IPS-18c (cell line): ENCODE measurements around the gene ADAM21.
"Not testable (repeated sequence)": the region's sequence is repeated elsewhere in the genome, so short reads cannot be mapped to it uniquely, and the experiment has no call there.

Experiments used
- H3K4me3 ChIP-seq: 2 replicates; pipeline ENCODE4 v1.7.0; 2013; ENCODE audit warnings: low read depth, mild to moderate bottlenecking, low read length, moderate library complexity; ENCODE audit not compliant: insufficient read depth
- H3K9me3 ChIP-seq: one replicate; pipeline ENCODE4 v1.6.1; 2013; ENCODE audit warnings: mild to moderate bottlenecking, low read length, moderate library complexity; ENCODE audit not compliant: control insufficient read depth, insufficient read depth

Gene ADAM21

GRCh38 chr14:70451874-70452273 is at the start of gene ADAM21:
TSS of gene ADAM21 (plus strand) at chr14:70452174. CDS start at chr14:70457500, 5,326 bp downstream.
- H3K9me3 ChIP-seq: no peaks in the 10 kb centered on the region
- no peak within 1 kb of the TSS for H3K4me3 ChIP-seq

DNA sequence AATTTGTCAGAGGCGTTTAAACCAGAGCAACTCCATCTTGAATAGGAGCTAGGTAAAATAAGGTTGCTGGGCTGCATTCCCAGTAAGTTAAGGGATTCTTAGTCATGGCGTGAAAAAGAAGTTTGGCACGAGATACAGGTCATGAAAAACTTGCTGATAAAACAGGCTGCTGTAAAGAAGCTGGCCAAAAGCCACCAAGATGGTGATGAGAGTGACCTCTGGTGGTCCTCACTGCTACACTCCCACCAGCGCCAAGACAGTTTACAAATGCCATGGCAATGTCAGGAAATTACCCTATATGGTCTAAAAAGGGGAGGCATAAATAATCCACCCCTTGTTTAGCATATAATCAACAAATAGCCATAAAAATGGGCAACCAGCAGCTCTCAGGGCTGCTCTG is 48.6 kb upstream of the ADAM21 start:
- not testable (repeated sequence) for H3K4me3 ChIP-seq

GRCh38 chr14:70406216-70406615 is 45.8 kb upstream of the ADAM21 start:
- not testable (repeated sequence) for H3K9me3 ChIP-seq, H3K4me3 ChIP-seq

More for the DNA sequence above, 48.6 kb upstream of the ADAM21 start:
- H3K9me3 ChIP-seq: not testable (repeated sequence)

DNA sequence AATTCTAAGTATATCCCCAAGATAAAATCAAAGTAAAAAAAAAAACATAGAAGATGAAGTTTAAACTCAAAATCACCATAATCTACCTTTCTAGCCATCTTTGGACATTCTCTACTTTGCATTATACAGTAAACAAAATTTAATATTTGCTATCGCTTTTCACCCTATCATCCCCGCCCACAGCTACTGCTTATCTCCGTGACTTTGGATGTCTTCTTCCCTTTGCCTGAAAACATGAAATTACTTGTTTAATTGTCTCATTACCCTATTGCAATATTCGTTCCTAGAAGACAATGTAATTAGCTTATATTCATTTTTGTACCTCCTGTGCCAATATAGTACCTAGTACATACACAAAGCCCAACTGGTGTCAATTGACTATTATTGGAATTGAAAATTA is 44.4 kb upstream of the ADAM21 start:
- Histone ChIP-seq H3K9me3 (no peaks in the 10 kb centered on the region), H3K4me3 (no peak overlapping the region)

DNA sequence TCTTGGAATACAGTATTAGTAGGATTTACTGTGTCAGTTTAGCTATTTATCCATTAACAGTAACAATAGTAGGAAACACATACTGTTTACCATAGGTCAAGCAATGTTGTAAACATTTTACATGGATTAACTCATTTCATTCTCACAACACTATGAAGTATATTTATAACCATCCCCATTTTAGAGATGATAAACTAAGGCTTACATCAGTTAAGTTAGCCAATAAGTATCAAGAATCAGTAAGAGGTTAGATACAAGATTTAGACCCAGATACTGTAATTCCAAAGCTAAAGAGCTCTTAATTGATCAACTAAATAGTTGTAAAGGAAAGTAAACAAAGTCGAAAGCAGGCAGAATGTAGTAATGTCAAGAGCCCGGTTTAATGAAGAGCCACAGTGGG is 36.2 kb upstream of the ADAM21 start:
- Histone ChIP-seq H3K4me3 (peak overlapping the region; percentile 92; the same call in 1 of the 2 replicates), H3K9me3 (peaks cover 2% of the 10 kb centered on the region)

DNA sequence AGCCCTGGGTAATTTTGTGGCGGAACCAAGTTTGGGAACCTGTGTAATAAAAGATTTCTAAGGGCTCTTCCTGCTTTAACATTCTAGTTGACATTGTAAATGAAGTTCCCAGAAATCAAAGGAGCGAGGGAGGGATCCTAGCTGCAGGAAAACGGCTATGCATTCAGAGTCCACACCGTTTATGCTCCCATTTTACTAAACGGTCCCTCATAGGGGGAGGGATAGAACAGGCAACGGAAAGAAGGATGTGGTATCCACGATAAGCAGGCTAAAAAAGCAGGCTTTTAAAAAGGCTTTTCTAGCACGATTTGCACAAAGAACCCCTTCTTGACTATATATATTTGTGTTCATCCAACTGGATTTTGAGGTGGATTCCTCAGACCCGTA is 35.6 kb upstream of the ADAM21 start:
- Histone ChIP-seq H3K4me3 (peak overlapping the region; percentile 92), H3K9me3 (peaks cover 2% of the 10 kb centered on the region)

- Histone ChIP-seq H3K9me3 (peaks cover 2% of the 10 kb centered on the region), H3K4me3 (peak within 1 kb of the TSS; percentile 92)
Observed at GRCh38 chr14:70416725-70417349, 35.1 kb upstream of the ADAM21 start, which contains the start of gene SYNJ2BP. TSS of gene SYNJ2BP (minus strand) at chr14:70417090. CDS start at chr14:70416963, 127 bp downstream.

GRCh38 chr14:70419270-70419931 is 32.6 kb upstream of the ADAM21 start:
- H3K9me3 ChIP-seq, H3K4me3 ChIP-seq: not testable (repeated sequence)

DNA sequence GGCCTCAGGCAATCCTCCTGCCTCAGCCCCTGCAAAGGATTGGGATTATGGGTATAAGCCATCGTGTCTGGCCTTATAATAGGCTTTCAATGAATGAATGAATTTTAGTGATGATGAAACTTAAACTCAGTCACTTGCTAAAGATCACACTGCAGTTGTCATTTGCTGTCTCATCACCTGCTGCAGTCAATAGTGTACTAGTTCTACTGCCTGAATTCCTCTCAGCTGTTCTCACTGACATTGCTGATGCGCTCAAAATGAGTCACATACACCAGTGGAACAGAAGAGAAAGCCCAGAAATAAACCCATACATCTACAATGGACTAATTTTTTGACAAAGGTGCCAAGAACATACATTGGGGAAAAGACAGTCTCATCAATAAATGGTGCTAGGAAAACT is 29.4 kb upstream of the ADAM21 start:
- H3K9me3 ChIP-seq: no peaks in the 10 kb centered on the region
- no peak overlapping the region for H3K4me3 ChIP-seq

DNA sequence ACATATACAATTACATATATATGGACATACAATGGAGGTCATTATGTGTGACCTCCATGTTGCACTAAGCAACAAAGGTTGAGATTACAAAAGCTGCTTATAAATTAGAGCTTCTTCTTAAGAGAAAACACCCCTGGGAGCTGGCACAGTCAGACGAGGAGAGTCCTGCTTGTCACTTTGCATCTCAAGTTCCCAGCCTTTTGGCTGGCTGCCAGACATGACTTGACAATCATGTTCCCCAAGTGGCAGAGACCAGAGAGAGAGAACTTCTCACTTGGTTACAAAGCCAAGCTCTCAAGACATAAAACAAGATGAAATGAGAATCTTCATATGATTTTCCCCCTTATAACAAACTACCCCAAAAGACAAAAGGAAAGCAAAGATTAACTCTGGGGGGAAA is 26.6 kb upstream of the ADAM21 start:
- no peaks in the 10 kb centered on the region for H3K9me3 ChIP-seq
- no peak overlapping the region for H3K4me3 ChIP-seq

DNA sequence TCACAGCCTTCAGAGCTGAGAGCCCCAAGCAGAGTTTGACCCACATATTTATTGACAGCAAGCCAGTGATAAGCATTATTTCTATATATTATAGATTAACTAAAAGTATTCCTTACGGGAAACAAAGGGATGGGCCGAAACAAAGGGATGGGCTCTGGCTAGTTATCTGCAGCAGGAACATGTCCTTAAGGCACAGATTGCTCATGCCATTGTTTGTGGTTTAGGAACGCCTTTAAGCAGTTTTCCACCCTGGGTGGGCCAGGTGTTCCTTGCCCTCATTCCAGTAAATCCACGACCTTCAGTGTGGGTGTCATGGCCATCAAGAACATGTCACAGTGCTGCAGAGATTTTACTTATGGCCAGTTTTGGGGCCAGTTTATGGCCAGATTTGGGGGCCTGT is 25.4 kb upstream of the ADAM21 start:
- not testable (repeated sequence) for H3K9me3 ChIP-seq, H3K4me3 ChIP-seq

- Histone ChIP-seq H3K9me3 (peaks cover 9% of the 10 kb centered on the region), H3K4me3 (no peak overlapping the region)
Observed at GRCh38 chr14:70436867-70437266, 15.1 kb upstream of the ADAM21 start.

DNA sequence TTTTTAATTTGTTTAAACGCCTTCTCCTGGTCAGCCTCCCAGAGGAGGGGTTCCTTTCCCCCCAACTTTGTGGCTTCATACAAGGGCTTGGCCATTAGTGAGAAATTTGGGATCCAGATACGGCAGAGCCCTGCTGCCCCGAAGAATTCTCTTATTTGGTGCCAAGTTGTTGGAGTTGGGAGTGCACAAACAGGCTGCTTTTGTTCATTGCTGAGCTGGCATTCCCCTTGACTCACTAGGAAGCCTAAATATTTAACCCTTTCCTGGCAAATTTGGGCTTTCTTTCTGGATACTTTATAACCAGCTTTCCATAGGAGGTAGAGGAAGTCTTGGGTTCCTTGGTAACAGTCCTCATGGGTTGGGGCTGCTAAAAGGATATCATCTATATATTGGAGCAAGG is 10.3 kb upstream of the ADAM21 start:
- Histone ChIP-seq H3K4me3 (no peak overlapping the region), H3K9me3 (peaks cover 25% of the 10 kb centered on the region)

GRCh38 chr14:70442750-70443149 is 9.2 kb upstream of the ADAM21 start:
- Histone ChIP-seq H3K4me3 (no peak overlapping the region), H3K9me3 (peaks cover 21% of the 10 kb centered on the region)

GRCh38 chr14:70448633-70449340 is 3.2 kb upstream of the ADAM21 start:
- no peak overlapping the region for H3K4me3 ChIP-seq
- peaks cover 8% of the 10 kb centered on the region for H3K9me3 ChIP-seq

- H3K4me3 ChIP-seq: no peak overlapping the region
- H3K9me3 ChIP-seq: no peaks in the 10 kb centered on the region
Observed at GRCh38 chr14:70454731-70455130, 2.8 kb downstream of the ADAM21 start.

DNA sequence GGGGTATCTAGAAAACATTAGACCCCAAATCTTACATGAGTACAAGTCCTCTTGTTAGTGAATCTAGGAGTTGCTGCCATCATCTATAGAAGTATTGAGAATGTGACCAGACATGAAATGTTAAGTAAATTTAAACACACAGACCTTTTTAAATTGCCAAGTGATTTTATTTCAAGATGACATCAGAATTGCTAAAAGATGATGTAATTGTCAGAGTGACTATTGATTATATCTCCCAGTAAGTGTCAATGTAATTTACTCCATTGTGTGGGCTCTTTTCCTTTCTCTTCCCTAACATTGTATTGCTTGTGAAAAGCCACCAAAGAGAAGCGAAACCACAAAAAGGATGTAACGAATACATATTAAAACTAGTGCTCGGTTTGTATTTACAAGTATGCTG is 16.8 kb downstream of the ADAM21 start:
- no peak overlapping the region for H3K4me3 ChIP-seq
- no peaks in the 10 kb centered on the region for H3K9me3 ChIP-seq

DNA sequence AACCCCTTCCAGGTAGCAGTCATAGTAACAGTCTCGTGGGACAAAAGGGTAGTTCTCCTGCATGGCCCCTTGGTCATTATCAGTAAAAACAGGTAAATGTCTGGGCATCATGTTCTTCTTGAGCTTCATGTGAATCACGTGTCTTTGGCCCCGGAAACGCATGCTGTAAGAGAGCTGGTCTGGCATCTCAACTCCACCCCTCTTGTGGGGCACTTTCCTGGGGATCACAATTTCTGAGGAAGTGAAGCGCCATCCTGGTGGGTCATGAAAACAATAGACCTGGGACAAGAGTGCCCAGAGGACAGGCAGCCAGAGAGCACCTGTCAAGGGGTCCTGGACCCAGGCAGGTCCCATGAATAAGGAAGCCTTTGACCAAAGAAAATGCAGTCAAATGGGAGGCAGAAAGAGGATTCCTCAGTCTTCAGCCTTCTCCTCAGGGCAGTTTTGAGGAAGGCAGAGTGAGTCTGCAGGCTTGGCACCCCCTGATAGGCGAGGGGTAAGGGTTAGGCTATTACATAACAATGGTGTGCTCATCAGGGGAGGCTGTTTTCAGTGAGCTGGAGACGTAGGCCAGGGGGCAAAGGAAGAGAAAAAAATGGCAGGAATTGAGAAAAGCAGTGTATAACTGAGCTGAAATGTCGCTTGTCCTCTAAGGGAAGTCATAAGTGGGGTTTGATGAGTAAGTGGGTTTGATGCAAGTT is 19.0 kb downstream of the ADAM21 start:
- H3K4me3 ChIP-seq: not testable (repeated sequence)

More for the DNA sequence above, 19.0 kb downstream of the ADAM21 start:
- not testable (repeated sequence) for H3K9me3 ChIP-seq
